GM19035 (cell line): Measurements from ENCODE around the gene HIPK4.
"Not testable (repeated sequence)": the region's sequence is repeated elsewhere in the genome, so short reads cannot be mapped to it uniquely, and the experiment has no call there.

ENCODE experiments used
- ATAC-seq: cut with Tn5 transposase; IDR thresholded peaks from one replicate; pipeline ENCODE4 v1.9.1; 2021; ENCODE audit not compliant: unreplicated experiment

Gene HIPK4, protein sequence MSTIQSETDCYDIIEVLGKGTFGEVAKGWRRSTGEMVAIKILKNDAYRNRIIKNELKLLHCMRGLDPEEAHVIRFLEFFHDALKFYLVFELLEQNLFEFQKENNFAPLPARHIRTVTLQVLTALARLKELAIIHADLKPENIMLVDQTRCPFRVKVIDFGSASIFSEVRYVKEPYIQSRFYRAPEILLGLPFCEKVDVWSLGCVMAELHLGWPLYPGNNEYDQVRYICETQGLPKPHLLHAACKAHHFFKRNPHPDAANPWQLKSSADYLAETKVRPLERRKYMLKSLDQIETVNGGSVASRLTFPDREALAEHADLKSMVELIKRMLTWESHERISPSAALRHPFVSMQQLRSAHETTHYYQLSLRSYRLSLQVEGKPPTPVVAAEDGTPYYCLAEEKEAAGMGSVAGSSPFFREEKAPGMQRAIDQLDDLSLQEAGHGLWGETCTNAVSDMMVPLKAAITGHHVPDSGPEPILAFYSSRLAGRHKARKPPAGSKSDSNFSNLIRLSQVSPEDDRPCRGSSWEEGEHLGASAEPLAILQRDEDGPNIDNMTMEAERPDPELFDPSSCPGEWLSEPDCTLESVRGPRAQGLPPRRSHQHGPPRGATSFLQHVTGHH

DNA sequence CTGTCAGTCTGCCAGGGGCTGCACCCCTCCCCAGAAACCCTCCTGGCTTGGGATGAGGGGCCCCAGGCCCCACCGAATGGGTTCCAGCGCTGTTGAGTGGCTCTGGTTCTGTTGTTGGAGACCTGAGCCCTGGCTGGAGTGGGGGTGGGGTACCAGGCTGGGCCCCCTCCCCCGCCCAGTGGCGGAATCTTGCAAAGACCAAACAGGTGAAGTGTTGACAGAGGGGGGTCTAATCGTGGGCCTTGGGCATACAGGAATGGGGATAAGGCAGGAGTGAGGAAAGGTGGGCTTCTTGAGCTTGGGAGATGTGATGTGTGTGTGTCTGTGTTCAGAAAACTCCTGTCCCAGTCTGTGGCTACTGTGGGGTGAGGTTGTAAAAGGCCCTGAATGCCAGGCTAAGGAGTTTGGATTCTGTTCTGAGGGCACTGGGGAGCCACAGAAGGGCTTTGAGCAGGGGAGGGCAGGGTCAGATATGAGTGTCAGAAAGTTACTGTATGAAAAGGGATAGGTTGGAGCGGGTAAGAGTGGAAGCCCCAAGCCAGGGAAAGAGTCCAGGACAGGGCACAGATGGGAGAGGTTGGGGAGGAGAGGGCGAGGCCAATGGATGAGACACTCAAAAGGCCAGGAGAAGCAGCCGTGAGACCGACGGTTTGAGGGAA, at the start of gene HIPK4:
Gene HIPK4 (minus strand): TSS at position 98 of the 659 bp plus-strand sequence. CDS start 279 bp downstream, outside the sequence.
- no peak for ATAC-seq

DNA sequence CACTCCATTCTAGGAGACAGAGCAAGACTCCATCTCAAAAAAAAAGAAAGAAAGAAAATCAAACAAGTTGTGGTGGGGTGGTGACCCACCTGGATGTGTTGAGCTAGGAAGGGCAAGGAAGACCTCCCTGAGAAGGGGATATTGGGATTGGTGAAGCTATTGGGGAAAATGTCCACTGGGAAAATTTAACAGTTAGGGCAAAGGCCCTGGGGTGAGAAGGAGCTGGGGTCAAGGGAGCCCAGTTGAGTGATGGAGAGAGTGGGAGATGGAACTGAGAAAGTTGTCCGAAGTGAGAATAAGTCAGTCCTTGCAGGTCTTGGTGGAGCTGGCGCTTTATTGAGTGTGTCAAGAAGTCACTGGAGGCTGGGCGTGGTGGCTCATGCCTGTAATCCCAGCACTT, 48.3 kb upstream of the HIPK4 start:
- ATAC-seq, result no peak

DNA sequence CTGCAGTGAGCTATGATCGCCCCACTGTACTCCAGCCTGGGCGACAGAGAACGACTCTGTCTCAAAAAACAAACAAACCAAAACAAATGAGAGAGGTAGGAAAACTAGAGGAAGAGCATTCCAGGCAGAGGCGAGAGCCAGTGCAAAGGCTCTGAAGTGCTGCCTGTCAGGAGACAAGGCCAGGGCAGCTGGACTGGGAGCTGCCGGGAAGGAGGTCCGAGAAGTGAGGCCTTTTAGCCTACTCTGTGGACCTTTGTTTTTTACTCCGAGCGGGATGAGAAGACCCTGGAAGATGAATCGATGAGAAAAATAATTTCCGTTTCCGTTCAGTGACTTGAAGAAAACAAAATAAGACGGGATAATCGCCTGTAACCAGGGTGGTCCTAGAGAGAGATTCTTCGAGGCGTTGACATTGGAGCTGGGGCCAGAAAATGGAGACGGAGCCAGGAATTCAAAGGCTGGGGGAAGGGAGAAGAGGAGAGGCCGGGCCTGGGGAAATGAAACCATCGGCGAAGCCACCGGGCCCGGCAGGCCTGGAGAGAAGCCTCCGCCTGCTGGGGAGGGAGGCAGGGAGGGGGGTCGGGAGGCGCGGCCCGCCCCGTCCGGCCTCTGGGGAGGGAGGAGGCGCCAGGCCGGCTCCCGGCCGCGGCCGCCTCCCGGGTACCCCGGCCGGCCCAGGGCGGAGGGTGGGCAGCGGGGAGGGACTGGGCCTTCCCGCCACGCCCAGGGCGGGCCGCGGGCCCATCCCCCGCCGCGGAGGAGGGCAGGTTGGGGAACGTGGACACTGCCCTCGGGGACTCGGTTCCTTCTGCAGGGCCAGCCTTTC, 43.6 kb upstream of the HIPK4 start:
- ATAC-seq, result peak; percentile 50

DNA sequence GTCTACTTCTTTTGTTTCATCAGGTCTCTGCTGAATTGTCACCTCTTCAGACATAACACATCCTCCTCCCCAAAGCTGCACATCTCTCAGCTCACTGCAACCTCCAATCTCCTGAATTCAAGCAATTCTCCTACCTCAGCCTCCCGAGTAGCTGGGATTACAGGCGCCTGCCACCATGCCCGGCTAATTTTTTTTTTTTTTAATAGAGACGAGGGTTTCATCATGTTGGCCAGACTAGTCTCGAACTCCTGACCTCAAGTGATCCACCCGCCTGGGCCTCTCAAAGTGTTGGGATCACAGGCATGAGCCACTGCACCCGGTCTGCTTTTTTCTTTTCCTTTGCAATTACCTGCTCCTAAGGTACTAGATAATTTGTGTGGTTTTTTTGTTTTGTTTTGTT, 42.8 kb upstream of the HIPK4 start:
- not testable (repeated sequence) for ATAC-seq

DNA sequence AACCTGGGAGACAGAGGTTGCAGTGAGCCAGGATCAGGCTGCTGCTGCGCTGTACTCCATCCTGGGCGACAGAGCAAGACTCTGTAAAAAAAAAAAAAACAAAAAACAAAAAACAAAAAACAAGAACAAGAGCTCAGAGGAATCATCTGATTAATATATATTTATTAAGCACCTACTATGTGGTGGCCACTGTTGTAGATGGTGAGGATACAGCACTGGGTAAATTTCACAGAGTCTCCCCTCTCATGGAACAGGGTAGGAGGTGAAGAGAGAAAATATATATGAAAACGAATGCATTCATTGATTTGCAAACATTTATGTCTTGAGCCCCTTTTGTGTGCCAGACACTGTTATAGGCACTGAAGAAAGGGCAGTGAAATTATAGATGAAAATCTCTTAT, 41.7 kb upstream of the HIPK4 start:
- ATAC-seq, result no peak

DNA sequence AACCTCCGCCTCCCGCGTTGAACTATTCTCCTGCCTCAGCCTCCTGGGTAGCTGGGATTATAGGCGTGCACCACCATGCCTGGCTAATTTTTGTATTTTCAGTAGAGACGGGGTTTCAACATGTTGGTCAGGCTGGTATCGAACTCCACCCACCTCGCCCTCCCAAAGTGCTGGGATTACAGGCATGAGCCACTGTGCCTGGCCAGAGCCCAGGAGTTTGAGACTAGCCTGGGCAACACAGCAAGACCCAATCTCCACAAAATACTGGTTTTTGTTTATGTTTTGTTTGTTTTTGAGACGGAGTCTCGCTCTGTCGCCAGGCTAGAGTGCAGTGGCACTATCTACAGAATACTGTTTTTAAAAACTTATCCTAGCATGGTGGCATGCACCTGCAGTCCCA, 40.3 kb upstream of the HIPK4 start:
- not testable (repeated sequence) for ATAC-seq

DNA sequence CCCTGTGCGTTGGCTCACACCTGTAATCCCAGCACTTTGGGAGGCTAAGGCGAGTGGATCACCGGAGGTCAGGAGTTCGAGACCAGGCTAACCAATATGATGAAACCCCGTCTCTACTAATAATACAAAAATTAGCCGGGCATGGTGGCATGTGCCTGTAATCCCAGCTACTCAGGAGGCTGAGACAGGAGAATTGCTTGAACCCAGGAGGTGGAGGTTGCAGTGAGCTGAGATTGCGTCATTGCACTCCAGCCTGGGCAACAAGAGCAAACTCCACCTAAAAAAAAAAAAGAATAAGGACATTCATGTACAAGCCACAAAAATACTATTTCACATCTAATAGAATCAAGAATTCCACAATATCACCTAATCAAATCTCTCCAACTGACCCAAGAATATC, 38.2 kb upstream of the HIPK4 start:
- not testable (repeated sequence) for ATAC-seq

DNA sequence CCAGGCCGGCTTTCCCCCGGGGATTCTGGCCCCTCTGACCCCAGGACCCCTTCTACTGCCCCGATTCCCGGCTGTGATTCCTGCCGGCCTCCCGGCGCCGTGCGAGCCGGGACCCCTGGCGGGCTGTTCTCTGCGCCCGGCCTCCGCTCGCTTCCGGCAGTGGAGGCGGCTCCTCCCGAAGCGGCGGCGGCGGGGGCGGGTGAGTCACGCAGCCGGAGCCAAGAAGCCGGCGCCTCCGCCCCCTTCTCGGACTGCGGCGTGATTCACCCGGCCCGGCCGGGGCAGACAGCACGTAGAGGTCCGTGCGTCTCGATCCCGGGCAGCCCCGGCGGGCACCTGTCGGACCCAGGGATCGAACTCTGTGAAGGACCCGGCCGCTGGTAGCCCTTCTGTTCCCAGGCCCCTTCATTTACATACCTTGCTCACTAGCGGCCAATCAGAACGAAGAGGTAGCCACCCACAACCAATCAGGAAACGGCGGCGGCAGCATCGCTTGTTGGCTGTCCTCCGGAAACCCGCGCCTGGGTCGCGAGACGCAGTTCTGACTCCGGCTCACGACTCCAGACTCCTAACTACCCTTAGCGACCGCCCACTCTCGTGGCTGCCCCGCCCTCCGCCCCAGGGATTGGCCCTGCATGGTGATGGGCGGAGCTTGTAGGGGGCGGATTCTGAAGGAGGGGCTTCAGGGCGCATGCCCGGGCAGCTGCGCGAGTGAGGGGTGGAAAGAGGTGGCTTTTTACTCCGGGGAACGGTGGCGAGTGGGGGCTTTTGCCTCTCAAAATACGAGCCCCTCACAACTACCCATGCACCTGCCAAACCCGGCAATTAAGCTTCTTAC, 35.7 kb upstream of the HIPK4 start, which contains the start of gene SERTAD1:
Gene SERTAD1 (minus strand): TSS at position 543 of the 838 bp plus-strand sequence. CDS start 2,446 bp downstream, outside the sequence.
- ATAC-seq, result peak; percentile 83

DNA sequence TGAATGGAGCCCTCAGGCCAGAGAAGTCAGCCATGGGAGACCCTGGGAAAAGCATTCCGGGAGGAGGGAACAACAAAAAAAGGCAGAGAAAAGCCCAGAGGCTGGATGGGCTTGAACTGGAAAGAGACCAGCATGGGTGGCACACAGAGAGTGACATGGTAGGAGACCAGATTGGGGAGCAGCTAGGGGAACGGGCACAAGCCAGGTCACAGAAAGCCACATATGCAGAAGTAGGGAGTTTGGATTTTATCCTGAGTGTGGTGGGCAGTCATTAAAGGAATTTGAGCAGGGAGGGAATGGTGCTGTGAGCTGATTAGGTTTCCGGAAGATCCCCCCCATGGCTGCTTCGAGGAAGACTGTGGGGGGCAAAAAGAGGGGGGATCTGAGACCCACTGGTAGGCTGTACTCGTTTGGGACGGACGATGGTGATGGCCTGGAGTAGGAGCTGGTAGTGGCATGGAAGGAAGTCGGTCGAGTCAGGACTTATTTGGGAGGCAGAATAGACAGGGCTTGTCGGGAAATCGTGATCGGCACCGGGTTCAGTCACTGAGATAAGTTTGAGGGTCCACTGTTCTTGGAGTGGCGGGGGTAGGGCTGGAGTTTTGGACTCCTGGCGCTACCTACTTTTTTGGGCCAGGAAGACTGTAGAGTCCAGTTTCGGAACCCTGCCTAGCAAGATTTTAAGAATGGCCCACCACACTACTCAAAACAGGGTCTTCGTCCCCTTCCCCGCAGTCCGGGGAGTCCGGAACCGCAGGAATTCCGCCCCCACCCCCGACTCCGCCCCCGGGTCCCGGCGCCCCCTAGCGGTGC, 34.9 kb upstream of the HIPK4 start:
- no peak for ATAC-seq

DNA sequence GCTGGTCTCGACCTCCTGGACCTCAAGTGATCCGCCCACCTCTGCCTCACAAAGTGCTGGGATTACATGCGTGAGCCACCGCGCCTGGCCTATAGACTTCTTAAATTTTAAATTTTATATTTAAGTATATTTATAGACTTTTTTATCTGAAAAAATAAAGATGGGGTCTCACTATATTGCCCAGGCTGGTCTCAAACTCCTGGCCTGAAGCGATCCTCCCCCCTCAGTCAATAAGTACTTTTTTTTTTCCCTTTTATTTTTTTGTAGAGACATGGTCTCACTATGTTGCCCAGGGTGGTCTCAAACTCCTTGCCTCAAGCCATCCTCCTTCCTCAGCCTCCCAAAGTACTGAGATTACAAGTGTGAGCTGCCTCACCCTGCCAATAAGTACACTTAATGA, 34.0 kb upstream of the HIPK4 start:
- no peak for ATAC-seq

DNA sequence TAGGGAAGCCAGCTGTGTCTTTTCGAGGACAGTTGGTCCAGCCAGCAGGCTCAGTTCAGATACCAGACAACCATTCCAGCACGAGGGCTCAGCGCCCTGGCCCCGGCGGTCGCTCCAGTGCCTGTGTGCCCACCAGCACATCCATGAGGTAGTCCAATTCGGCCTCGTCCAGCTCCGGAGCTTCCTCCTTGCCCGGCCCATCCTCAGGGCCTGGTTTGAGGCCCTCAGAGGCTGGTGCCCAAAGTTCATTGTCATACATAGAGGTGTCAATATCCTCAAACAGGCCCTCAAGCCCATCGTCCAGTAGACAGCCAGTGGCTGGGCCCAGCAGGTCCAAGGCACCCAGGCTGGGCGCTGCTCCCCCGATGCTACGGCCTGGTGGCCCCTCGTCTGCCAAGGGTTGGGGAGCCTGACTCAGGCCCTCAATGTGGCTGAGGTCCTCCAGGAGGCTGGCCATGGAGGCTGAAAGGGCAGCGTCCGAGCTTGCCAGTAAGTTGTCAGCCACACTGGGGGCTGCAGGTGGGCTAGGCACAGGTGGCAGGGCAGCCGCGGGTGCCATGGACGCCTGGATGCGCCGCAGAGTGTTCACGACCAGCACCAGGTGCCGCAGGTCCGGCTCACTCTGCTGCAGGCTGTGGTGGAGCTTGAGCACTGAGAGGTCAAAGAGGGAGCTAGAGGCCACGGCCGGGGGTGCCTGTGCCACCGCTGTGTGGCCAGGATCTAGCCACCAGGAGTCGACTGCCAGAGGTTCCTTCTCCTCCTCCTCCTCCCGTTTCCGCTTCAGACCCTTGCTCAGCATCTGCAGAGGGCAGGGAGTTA, 33.0 kb upstream of the HIPK4 start:
- no peak for ATAC-seq

DNA sequence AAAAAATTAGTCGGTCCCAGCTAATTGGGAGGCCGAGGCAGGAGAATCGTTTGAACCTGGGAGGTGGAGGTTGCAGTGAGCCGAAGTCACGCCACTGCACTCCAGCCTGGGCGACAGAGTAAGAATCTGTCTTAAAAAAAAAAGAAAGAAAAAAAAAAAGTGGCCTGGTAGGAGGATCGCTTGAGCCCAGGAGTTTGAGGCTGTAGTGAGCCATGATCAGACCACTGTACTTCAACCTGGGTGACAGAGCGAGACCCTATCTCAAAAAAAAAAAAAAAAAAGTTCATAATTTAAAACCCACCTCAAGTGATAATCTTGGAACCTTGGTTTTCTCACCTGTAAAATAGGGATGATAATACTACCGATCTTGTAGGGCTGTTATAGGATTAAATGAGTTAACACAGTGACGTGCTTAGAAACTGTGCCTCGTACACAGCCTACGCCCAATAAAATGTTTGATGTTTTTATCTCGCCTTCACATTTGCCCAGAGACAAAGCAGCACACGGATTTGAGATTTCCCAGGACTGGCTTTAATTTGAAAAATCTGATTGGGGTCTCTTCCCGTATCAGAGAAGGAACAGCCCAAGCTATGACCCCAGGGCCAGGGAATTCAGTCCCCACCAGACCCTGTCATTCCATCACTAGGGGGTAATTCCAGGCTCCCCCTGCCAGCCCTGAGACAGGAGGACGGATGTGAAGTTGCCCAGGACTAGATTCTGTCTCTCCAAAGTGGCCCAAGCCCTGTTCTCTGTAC, 32.2 kb upstream of the HIPK4 start:
- ATAC-seq, result no peak

DNA sequence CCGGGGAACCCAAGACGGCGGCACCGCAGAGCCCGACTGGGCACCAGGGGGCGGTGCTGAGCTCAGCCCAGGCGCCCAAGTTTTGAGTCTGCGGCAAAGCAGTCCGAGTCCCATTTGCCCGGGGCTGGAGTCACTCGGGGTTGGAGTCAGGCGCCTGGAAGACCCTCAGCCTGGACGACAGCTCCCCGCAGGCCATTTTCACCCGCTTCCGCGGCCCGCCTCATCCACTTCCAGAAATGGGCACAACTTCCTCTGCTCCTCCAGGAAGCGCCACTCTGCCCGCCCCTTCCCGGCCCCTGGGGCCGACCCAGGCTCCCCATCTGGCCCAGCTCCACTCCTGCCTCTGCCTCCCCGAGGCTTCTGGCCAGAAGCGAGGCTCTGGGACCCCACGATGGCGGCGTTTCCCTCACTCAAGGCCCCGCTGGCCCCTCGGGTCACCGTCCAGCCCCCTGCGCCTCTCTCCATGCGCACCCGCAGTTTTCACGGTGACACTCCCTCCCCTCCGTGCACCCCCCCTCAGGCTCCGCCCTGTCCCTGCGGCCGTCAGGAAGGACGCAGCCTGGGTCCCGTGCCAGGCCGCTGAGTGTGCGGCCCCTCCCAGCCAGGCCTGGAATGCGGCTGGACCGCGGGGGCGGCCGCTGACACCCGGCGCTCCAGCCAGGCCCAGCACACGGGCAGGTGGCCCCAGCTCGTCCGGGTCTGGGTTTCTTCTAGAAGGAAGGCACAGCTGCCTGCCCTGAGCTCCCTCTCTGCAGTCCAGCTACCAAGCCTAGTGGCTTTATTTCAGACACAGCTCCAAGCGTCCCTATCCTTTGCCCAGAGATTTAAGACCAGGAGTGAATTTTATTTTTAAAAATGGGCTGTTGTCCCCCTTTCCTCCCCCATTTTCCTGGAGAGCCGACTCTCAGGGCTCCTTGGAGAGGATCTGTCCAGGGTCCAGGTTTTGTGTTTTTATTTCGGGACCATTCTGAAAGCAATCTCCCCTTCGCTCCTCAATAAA, 31.1 kb upstream of the HIPK4 start:
- ATAC-seq, result peak; percentile 35

DNA sequence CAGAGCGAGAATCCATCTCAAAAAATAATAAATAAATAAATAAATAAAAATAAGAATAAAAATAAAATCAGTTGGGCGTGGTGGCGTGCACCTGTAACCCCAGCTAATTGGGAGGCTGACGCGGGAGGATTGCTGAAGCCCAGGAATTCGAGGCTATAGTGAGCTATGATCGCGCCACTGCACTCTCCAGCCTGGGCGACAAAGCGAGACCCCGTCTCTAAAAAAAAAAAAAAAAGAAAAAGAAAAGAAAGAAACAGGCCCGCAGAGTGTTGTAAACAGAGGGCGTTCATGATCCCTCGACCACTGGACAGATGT, 30.4 kb upstream of the HIPK4 start:
- no peak for ATAC-seq

DNA sequence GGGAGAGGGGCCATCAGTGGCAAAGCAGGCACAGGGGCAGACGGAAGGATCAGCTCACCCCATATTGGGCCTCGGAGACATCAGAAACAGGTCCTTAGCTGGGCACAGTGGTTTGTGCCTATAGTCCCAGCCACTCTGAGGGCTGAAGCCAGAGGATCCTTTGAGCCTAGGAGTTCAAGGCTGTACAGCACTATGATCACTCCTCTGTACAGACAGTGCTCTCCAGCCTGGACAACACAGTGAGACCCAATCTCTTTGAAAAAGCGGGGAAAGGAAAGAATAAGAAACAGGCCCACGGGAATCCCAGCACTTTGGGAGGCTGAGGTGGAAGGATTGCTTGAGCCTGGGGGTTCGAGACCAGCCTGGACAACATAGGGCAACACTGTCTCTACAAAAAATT, 29.8 kb upstream of the HIPK4 start:
- ATAC-seq, result no peak

DNA sequence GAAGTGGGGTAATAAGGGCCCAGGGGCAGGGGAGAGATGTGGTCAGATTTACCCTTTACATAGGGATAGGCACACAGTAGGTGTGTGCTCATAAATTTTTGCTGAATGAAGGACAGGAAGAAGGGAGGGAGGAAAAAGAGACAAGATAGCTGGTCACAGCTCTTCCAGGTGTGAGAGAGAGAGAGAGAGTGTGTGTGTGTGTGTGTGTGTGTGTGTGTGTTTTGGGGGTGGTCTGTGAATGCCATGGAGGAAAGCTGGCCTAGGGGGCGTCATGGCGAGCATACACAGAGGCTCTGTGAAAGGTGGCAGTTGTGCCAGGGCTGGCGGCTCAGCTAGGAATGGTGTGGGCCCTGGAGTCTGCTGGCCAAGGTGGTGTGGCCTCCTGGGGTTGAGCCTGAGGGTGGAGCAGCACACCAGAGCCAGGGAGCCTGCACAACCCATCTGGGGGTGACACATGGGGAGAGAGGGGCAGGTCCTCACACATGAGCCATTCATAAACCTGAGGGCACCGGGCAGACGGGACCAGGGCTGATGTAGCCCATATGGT, 29.2 kb upstream of the HIPK4 start:
- no peak for ATAC-seq
